A673 (cell line): ENCODE data around the gene ALDH7A1.

Source experiments
- CTCF ChIP-seq: fragments of 300-800, 200-600 bp; sonication (generic); conservative IDR thresholded peaks from 2 replicates; pipeline ENCODE4 v1.5.1; 2017; ENCODE audit warnings: low read depth, mild to moderate bottlenecking, antibody characterized with exemption, low read length, moderate library complexity, mixed read lengths
- EZH2 ChIP-seq: fragments of 200-600 bp; sonication (generic); IDR thresholded peaks from 2 replicates; pipeline ENCODE4 v1.6.1; 2017; ENCODE audit warnings: borderline replicate concordance, low read depth, mild to moderate bottlenecking, mixed read lengths, antibody characterized with exemption, low read length; ENCODE audit not compliant: poor library complexity, severe bottlenecking

GRCh38 chr5:126527158-126527557 is 67.9 kb downstream of the ALDH7A1 start:
- no peak for TF ChIP-seq CTCF
- TF ChIP-seq EZH2, result no peak
